GM12892 (cell line): ENCODE data around the gene DNAAF5.

Experiments
- POLR2A ChIP-seq: IDR thresholded peaks from 2 replicates; pipeline ENCODE4 v1.6.1; 2011; ENCODE audit warnings: low read depth, low read length, control low read depth
- POLR2AphosphoS5 ChIP-seq: IDR thresholded peaks from 2 replicates; pipeline ENCODE4 v1.6.1; 2011; ENCODE audit warnings: low read depth, low read length, control low read depth

GRCh38 chr7:828793-829561 lies 102.5 kb downstream of the DNAAF5 start:
- TF ChIP-seq POLR2AphosphoS5: no peak
- TF ChIP-seq POLR2A: no peak
